ENCODE results near the gene AP2A2.
"Not testable (repeated sequence)": the region's sequence is repeated elsewhere in the genome, so short reads cannot be mapped to it uniquely, and the experiment has no call there.

AP2A2 gene

DNA sequence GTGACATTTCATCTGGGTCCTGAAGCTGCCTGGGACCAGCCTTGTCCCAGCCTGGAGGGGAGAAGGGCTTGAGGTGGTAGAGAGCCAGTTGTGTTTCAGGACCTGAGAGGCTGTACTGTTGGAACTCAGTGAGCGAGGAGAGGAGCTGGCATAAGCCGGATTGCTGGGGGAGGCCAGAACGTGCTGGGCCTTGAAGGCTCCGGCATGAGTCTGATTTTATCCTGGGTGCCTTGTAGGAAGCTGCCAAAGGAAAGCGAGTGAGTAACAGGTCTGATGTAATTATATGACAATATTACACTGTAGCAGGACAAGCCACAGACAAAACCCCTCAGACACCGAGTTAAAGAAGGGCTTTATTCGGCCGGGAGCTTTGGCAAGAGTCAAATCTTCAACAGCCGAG lies 17.2 kb downstream of the AP2A2 start:
- Histone ChIP-seq H3K4me3 (no peak overlapping the region), H3K27ac (no peak overlapping the region)

DNA sequence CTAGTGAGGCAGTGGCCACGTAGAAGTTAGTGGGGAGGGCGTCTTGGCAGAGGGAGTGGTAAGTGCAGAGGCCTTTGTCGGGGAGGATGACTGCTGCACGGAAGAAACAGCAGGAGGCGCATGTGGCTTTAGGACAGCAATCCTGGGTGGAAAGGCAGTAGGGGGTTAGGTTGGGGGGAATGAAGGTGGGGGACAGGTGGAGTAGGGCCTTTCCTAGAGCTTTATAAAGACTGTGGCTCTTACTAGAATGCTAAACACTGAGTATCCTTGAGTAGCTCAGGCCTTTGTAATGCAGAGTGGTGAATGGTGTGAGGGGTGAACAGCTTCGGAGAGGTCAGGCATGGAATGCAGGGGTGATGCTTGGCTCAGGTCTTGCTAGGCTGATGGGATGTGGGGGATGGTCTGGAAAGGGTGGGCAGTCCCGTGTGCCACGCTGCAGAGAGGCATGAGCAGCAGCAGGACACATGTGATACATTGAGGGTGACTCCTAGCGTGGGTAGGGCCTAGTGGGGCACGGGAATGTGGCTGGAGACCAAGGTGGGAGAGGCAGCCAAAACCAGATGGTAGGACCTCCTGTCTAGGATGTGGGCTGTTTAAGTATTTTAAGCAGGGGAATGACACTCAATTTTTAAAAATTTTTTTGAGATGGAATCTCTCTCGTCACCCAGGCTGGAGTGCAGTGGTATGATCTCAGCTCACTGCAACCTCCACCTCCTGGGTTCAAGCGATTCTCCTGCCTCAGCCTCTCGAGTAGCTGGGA lies 19.2 kb downstream of the AP2A2 start:
- no peak overlapping the region for H3K27ac ChIP-seq
- no peak overlapping the region for H3K4me3 ChIP-seq

DNA sequence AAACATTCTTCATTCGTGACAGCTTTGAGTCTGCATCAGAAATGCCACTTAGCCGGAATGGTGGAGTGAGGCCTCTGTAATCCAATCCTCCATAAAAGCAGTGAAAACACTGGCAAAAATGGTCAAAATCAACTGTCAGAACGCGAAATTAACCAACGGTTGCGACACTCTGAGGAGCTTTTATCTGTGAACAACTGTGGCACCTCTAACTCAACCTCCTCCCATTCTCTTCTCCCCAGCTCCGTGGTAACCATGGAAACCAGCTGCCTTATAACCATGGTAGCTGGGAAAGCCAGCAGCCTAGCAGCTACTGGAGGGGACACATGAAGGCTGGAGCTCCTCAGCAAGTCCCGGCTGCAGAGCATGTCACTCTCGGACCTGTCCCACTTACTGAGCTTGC lies 20.3 kb downstream of the AP2A2 start:
- no peak overlapping the region for H3K27ac ChIP-seq
- no peak overlapping the region for H3K4me3 ChIP-seq

DNA sequence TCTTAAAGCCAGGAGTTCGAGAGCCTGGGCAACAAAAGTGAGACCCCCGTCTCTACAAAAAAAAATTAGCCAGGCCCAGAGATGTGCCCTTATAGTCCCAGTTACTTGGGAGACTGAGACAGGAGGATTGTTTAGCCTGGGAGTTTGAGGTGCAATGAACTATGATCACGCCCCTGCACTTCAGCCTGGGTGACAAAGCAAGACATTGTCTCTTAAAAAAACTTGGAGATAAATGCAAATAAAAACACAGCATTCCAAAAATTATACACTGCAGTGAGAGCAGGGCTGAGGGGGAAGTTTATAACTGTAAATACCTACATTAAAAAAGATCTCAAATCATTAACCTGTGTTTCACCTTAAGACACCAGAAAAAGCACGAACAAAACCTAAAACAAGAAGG lies 22.1 kb downstream of the AP2A2 start:
- Histone ChIP-seq H3K4me3 (no peak overlapping the region), H3K27ac (no peak overlapping the region)

DNA sequence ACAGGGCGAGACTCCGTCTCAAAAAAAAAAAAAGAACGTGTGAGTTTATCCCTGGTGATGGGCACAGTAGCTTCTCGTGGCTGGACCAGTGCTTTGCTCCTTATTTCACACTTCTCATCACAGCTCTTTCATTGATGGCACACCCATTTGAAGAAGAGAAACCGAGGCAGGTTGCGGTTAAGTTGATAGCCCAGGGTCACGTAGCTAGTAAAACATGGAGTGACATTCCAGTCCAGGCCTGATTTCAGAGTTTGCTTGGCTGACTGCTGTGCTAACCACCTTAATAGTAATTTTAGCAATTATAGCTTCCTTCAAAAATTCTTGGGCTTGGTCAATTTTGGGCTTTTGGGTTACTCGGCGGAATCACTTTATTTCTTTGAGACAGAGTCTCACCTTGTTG lies 25.8 kb downstream of the AP2A2 start:
- H3K27ac ChIP-seq, result no peak overlapping the region
- no peak overlapping the region for H3K4me3 ChIP-seq

DNA sequence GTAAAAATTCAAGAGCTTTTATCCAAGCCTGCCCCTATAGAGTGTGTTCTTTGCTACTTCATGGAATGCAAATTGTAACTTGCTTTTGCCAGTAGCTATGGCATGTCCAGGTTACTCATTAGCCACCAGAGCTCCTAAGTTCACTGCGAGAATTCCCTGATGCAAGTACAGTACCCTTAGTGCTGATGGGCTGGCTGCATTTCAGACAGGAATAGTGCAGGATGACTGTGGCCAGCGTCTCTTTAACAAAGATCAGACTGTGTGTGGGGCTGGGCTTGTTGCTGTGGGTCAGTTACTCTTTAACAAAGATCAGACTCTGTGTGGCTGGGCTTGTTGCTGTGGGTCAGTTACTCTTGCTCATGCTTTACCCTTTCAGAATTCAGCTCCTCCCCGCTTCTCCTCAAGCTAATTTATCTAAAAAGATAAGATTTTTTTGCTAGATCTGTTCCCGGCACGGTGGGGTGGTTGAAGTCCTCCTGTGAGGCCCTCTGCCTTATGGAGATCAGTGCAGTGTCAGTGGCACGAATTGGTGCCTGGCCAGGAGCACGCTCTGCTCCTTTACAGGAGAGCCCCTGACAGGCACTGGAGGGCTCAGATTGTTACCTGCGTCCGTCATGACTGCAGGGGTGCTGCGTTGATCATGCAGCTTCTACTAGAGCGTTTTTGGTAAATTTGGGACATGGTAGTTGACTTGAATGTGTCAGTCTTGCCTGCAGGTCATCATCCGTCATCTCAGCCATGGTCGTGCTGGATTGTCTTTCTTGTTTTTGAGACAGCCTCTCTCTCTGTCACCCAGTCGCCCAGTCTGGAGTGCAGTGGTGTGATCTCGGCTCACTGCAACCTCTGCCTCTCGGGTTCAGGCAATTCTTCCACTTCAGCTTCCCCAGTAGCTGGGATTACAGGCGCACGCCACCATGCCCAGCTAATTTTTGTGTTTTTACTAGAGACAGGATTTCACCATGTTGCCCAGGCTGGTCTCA lies 27.0 kb downstream of the AP2A2 start:
- H3K4me3 ChIP-seq, result no peak overlapping the region
- H3K27ac ChIP-seq, result no peak overlapping the region

DNA sequence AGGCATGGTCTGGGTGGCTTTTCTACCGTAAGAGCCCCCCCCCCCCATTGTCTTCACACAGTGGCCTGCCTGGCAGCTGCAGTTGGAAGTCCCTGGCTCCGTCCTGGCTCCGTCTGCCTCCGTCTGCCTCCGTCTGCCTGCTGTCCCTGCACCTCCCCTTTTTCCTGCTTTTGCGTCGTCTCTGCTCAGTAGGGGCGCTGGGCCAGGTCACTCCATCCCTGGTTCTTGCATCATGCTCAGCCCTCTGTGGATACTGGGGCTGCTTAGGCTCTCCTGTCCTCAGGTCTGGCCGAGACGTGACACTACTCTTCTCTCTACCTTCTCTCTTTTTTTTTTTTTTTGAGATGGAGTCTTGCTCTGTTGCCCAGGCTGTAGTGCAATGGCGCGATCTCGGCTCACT lies 27.8 kb downstream of the AP2A2 start:
- Histone ChIP-seq H3K27ac (no peak overlapping the region), H3K4me3 (no peak overlapping the region)

DNA sequence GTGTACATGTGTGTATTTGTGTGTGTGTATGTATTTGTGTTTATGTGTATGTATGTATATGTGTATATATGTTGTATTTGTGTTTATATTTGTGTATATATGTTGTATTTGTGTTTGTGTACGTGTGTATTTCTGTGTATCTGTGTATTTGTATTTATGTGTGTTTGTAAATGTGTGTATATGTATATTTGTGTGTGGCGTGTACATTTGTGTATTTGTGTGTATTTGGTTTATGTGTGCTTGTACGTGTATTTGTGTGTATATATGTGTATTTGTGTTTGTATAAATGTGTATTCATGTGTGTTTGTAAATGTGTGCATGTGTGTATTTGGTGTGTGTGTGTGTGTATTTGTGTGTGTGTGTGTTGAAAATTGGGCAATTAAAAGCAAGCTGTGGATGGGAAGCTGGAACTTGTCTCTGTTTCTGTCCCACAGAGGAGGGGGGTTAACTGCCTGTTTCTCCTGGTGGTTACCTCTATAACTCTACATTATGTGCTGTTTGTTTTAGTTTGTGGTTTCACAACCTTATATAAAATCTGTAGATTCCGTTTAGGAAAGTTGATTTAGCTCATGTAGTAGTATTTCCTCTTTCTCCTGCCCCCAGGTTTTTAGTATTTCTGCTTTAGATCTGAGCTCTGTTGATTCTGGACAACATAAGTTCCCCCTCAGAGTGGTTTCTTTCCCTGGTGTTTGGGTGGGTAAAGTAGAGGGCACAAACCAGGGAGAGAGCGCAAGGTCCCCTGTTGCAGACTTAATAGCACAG lies 28.9 kb downstream of the AP2A2 start:
- H3K4me3 ChIP-seq, result no peak overlapping the region
- H3K27ac ChIP-seq, result no peak overlapping the region

DNA sequence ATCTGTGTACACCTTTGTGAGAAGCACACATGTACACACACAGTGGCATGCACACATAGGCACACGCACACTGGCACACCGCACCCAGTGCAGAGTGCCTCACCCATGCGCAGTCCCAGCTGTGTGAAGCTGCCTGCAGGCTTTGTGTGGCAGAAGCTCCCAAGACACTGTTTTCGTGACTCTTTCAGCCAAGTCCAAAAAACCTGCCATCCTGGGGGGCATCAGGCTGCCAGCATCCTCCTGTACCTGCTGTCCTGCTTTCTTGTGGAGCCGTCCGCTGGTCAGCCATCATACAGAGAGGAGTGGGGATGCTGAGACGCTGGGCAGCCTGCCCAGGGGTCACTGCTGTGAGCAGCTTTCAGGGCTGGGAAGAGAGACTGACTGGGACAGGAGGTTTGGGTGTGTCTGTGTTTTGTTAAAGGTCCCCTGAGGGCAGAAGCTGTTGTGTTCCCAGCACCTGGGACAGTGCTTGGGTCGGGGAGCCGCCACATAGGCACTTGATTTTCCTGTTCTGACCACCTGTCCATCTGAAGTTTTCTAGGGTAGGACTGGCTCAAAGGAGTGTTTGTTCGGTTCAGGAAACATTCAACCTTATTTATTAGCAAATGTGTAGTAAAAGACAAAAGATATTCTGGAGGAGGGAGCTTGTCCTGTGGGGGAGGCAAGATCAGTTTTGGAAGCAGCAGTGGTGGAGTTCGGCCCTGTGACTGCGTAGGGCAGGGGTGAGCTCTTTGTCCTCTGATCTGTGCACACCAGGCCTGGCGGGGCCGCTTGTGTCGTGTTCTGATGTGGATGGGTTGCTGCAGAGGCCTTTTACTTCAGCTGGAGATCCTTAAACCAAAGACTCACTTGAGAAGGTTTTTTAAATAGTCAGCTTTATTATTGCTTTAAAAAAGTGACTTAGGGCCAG lies 29.7 kb downstream of the AP2A2 start:
- Histone ChIP-seq H3K4me3 (no peak overlapping the region), H3K27ac (peak overlapping the region in 3 of 21 experiments; percentile 8 to 32 (median 17))

DNA sequence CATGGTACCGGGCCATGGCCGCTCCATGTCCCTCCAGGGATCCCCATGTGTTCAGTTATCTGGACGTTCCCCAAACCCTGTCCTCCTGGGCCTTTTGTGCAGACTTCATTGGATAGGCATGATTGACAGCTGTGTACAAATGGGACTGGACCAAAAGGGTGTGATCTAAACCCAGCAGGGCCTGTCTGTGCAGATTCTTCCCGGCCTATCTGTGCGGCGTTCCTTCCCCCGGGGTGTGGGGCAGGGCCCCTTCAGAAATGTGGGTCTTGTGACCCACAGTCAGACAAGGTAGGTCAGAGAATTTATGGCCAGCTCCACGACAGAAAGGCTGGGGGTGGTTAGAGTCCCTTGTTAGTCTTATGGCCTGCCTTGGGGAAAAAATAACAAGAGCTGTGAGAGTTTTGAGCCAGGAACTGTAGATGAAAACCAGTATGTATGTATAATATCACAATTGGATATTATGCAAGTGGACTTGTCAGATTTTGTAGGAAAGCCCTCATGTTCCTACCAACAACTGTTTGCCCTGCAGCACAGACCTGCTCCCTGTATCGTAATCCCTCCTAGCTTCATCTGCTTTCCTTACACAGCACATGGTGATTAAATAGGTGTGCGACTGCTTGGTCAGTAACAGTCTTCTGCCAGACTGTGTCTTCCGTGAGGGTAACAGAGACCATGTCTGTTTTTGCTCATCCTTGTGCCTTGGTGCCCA lies 31.7 kb downstream of the AP2A2 start:
- Histone ChIP-seq H3K27ac (peak overlapping the region in 1 of 21 experiments; percentile 16), H3K4me3 (no peak overlapping the region)

DNA sequence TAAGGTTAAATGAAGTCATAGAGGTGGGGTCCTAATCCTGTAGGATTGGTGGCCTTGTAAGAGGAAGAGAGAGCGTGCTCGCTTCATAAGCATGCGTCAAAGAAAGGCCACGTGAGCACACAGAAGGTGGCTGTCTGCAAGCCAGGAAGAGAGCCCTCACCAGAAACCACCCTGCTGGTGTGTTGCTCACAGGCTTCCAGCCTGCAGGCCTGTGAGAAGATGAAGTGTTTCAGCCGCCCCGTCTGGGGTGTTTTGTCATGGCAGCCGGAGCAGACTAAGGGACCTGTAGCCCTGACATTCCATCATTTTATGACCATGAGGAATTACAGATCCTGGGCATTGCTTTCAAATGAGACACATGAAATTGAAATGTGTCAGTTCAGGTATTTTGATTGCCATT lies 32.4 kb downstream of the AP2A2 start:
- peak overlapping the region in 1 of 21 experiments; percentile 16 for H3K27ac ChIP-seq
- H3K4me3 ChIP-seq, result no peak overlapping the region

DNA sequence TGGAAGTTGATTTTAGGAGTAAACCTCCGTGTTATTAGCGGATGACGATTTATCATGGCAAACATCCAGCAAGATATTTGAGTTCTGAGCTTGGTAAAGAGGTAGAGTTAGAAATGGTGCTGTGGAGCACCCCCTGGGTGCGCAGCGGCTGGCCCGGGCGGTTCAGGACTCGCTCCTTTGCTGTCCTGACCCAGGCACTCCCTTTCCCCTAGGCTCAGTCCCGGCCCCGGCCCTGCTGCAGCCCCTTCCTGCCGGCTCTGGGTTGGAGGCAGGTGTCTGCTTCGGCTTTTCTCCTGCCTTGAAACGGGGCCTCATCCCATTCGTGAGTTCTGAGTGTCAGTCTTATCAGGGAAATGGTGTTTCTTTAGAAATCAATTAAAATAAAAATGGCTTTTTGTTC lies 33.4 kb downstream of the AP2A2 start:
- no peak overlapping the region for H3K4me3 ChIP-seq
- H3K27ac ChIP-seq, result no peak overlapping the region

DNA sequence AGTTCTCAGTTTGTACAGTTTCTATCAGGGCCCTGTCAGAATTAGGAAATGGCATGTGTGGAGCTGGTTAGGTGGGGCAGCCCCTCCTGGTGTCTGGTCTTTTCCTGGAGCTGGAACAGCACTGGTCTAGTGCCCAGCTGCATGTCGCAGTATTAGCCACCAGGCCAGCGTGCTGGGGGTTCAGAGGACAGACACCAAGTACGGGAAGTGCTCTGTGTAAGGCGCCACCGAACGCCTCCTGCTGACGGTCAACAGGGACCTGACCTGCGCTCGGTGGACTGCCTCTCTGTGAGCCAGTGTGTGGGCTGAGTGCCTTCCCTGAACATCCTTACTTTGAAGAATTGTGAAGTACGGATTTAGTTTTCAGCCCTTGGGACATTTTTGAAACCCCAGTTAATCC lies 33.9 kb downstream of the AP2A2 start:
- H3K4me3 ChIP-seq, result no peak overlapping the region
- no peak overlapping the region for H3K27ac ChIP-seq

DNA sequence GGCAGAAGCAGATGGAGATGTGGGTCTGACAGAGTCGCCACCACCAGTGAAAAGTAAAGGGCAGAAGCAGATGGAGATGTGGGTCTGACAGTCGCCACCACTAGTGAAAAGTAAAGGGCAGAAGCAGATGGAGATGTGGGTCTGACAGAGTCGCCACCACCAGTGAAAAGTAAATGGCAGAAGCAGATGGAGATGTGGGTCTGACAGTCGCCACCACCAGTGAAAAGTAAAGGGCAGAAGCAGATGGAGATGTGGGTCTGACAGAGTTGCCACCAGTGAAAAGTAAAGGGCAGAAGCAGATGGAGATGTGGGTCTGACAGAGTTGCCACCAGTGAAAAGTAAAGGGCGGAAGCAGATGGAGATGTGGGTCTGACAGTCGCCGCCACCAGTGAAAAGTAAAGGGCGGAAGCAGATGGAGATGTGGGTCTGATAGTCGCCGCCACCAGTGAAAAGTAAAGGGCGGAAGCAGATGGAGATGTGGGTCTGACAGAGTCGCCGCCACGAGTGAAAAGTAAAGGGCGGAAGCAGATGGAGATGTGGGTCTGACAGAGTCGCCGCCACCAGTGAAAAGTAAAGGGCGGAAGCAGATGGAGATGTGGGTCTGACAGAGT lies 35.7 kb downstream of the AP2A2 start:
- not testable (repeated sequence) for H3K4me3 ChIP-seq, H3K27ac ChIP-seq

DNA sequence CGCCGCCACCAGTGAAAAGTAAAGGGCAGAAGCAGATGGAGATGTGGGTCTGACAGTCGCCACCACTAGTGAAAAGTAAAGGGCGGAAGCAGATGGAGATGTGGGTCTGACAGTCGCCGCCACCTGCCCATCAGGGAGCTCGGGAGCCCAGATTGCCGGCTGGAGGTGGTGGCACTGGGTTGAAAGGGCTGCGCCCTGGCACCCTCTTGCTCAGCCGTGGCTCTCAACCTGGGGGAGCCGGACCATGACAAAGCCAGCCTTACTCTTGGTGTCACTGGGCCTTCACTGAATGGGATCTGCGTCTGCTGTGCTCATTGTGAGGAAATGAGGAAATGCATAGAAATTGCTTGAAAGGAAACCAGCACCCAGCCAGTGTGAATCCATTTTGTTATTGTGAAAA lies 36.3 kb downstream of the AP2A2 start:
- Histone ChIP-seq H3K4me3 (no peak overlapping the region), H3K27ac (no peak overlapping the region)

DNA sequence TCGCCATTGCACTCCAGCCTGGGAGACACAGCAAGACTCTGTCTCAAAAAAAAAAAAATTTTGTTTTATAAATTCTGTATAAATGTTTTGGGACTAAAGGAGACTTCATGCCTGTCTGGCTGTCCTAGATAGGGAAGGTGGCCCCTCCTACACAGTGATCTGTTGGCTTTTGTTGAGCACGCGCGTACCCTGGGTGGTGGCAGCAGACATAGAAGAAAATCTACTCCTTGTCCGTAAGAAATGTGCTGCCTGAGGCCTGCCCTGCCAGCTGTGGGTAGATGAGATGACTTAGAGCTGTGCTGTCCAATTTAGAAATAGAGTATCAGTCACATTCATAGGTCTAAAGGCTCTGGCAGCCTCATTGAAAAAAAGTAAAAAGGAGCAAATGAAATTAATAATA lies 37.0 kb downstream of the AP2A2 start:
- Histone ChIP-seq H3K4me3 (no peak overlapping the region), H3K27ac (no peak overlapping the region)

DNA sequence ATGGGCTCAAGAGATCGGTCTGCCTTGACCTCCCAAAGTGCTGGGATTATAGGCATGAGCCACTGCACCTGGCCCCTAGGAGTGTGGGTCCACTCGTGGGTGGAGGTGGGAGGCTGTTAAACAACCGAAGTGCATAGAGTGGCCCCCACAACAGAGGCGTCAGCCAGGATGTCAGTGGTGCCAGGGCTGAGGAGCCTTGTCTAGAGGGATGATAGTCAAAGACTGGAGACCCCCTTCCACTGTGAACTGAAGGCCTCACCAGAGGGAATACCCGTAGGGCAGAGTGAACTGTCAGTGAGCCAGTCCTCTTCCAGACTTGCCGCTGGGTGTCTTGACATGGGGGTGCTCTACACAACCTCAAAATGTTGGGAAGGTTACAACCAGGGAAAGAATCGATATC lies 38.2 kb downstream of the AP2A2 start:
- Histone ChIP-seq H3K27ac (no peak overlapping the region), H3K4me3 (no peak overlapping the region)

DNA sequence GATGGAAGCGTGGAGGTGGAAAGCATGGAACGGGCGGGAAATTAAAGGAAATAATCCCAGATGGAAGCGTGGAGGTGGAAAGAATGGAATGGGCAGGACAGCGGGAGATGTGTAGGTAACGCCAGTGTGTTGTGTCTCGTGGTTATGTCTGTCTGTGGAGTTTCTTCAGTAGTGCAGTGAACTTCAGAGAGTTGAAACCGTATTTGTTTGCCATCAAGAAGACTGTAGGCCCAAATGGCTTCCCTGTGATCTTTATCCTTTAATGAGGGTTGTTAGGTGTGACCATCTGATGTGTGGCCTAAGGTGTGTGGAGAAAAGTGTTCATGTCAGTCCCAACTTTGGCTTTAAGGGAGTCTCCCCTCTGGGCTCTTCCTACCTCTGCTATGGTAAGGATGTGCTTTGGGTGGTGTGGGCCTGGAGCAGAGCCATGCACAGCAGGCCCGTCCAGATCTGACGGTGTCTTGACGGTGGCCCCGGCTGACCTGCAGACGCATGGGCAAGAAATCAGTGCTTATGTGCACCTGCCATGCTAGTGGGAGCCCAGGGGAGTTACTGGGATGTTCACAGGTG lies 39.6 kb downstream of the AP2A2 start:
- H3K27ac ChIP-seq, result no peak overlapping the region
- H3K4me3 ChIP-seq, result no peak overlapping the region
